Measurements from ENCODE around the gene IQCF2.

Gene IQCF2

DNA sequence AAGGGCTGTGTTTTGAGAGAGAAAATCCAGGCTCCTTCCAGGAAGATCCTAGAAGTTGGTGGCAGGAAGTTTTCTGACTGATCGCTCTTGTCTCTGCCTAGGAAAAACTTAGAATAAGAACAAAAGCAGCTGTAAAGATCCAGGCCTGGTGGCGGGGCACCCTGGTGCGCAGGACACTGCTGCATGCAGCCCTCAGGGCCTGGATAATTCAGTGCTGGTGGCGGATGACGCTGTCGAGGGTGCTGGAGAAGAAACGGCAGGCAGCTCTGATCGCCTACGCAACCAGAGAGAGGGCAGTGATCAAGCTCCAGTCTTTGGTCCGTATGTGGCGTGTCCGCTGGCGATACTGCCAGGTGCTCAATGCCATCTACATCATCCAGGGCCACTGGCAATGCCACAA is 1.5 kb downstream of the IQCF2 start:
- TF ChIP-seq SIN3A (IDR thresholded peaks at IDR 0.05; ENCODE audit: borderline replicate concordance, insufficient read depth, low read length) (no peak), TAF1 (IDR thresholded peaks at IDR 0.05; ENCODE audit: borderline replicate concordance, insufficient read depth, low read length) (no peak), REST (IDR thresholded peaks at IDR 0.05; ENCODE audit: insufficient read depth in 1 of 2, low read depth in 2 of 2, low read length in 2 of 2) (no peak), POLR2AphosphoS5 (IDR thresholded peaks at IDR 0.05; ENCODE audit: low read depth, low read length) (no peak), FOXP2 (optimal IDR thresholded peaks at IDR 0.05; ENCODE audit: borderline replicate concordance, extremely low read depth, extremely low read length, insufficient read depth) (no peak)

DNA sequence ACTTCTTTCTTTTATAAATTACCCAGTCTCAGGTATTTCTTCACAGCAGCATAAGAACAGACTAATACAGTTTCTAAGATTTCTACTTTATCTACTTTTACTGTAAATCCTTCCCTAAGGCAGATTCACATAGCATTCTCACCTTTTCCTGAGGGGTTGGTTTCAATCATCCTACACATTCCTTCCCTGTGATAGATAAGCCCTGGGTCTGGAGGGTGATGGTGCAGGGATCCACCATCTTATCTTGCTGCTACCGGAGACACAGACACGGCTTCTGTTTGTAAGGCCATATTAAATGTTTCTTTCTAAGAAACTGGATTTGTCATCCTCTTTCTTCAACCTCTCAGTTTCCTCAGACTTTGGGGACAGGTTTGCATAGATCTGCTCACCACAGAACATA is 7.9 kb downstream of the IQCF2 start:
- TF ChIP-seq TAF1 (IDR thresholded peaks at IDR 0.05; ENCODE audit: borderline replicate concordance, insufficient read depth, low read length) = no peak

GRCh38 chr3:51873253-51873766 is 11.9 kb downstream of the IQCF2 start:
- TF ChIP-seq POLR2AphosphoS5 (IDR thresholded peaks at IDR 0.05; ENCODE audit: low read depth, low read length) (no peak), FOXP2 (optimal IDR thresholded peaks at IDR 0.05; ENCODE audit: borderline replicate concordance, extremely low read depth, extremely low read length, insufficient read depth) (no peak), REST (IDR thresholded peaks at IDR 0.05; ENCODE audit: insufficient read depth in 1 of 2, low read depth in 2 of 2, low read length in 2 of 2) (no peak), TAF1 (IDR thresholded peaks at IDR 0.05; ENCODE audit: borderline replicate concordance, insufficient read depth, low read length) (no peak), SIN3A (IDR thresholded peaks at IDR 0.05; ENCODE audit: borderline replicate concordance, insufficient read depth, low read length) (no peak)

GRCh38 chr3:51873876-51874275 is 12.5 kb downstream of the IQCF2 start:
- TF ChIP-seq FOXP2 (optimal IDR thresholded peaks at IDR 0.05; ENCODE audit: borderline replicate concordance, extremely low read depth, extremely low read length, insufficient read depth) (no peak), SIN3A (IDR thresholded peaks at IDR 0.05; ENCODE audit: borderline replicate concordance, insufficient read depth, low read length) (no peak), TAF1 (IDR thresholded peaks at IDR 0.05; ENCODE audit: borderline replicate concordance, insufficient read depth, low read length) (no peak), REST (IDR thresholded peaks at IDR 0.05; ENCODE audit: insufficient read depth in 1 of 2, low read depth in 2 of 2, low read length in 2 of 2) (no peak), POLR2AphosphoS5 (IDR thresholded peaks at IDR 0.05; ENCODE audit: low read depth, low read length) (no peak)

DNA sequence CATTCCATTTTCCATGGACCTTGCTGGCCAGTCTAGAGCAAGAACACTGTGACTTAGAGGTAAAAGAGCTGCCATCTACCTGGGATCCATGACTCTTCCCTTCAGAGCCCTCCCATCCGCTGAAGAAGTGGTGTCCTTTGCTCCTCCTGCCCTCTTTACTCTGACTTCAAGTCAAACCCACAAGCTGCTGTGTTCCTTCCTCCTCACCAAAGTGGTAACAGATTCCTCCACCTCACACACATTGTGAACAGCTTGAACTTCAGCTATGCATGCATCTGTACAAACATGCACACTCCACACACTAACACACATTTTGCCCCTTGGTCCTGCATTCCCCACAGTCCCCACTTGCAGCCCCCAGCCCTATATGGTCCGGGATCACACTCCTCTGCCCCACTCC is 13.0 kb downstream of the IQCF2 start:
- TF ChIP-seq REST (IDR thresholded peaks at IDR 0.05; ENCODE audit: insufficient read depth in 1 of 2, low read depth in 2 of 2, low read length in 2 of 2) (no peak), POLR2AphosphoS5 (IDR thresholded peaks at IDR 0.05; ENCODE audit: low read depth, low read length) (no peak), TAF1 (IDR thresholded peaks at IDR 0.05; ENCODE audit: borderline replicate concordance, insufficient read depth, low read length) (no peak), SIN3A (IDR thresholded peaks at IDR 0.05; ENCODE audit: borderline replicate concordance, insufficient read depth, low read length) (no peak), FOXP2 (optimal IDR thresholded peaks at IDR 0.05; ENCODE audit: borderline replicate concordance, extremely low read depth, extremely low read length, insufficient read depth) (no peak)

Measured in PFSK-1 (cell line).